ENCODE measurements around the gene AEBP2.

The AEBP2 gene

GRCh38 chr12:19515179-19515578 lies 75.9 kb downstream of the AEBP2 start:
- DNase-seq: no peak

GRCh38 chr12:19517583-19517982 lies 78.3 kb downstream of the AEBP2 start:
- DNase-seq: no peak

GRCh38 chr12:19518209-19518608 lies 78.9 kb downstream of the AEBP2 start:
- no peak for DNase-seq

- DNase-seq: no peak
Measured at GRCh38 chr12:19520646-19521415, 81.5 kb downstream of the AEBP2 start.

- peak; percentile 38 for DNase-seq
Measured at GRCh38 chr12:19525274-19525673, 86.0 kb downstream of the AEBP2 start.

GRCh38 chr12:19527866-19528265 lies 88.6 kb downstream of the AEBP2 start:
- no peak for DNase-seq

- no peak for DNase-seq
Measured at GRCh38 chr12:19528750-19529149, 89.5 kb downstream of the AEBP2 start.

- DNase-seq: no peak
Measured at GRCh38 chr12:19529951-19530636, 90.8 kb downstream of the AEBP2 start.

GRCh38 chr12:19530637-19531023 lies 91.3 kb downstream of the AEBP2 start:
- DNase-seq: no peak

- DNase-seq: no peak
Measured at GRCh38 chr12:19533567-19533966, 94.3 kb downstream of the AEBP2 start.

GRCh38 chr12:19539071-19539470 lies 99.8 kb downstream of the AEBP2 start:
- no peak for DNase-seq

GRCh38 chr12:19539836-19540235 lies 100.5 kb downstream of the AEBP2 start:
- DNase-seq: no peak

- no peak for DNase-seq
Measured at GRCh38 chr12:19542606-19543005, 103.3 kb downstream of the AEBP2 start.

- DNase-seq: no peak
Measured at GRCh38 chr12:19544353-19544752, 105.1 kb downstream of the AEBP2 start.

- no peak for DNase-seq
Measured at GRCh38 chr12:19545301-19545700, 106.0 kb downstream of the AEBP2 start.

GRCh38 chr12:19546027-19546426 lies 106.7 kb downstream of the AEBP2 start:
- no peak for DNase-seq

GRCh38 chr12:19546611-19547162 lies 107.4 kb downstream of the AEBP2 start:
- no peak for DNase-seq

GRCh38 chr12:19547271-19547671 lies 108.0 kb downstream of the AEBP2 start:
- DNase-seq: no peak

- DNase-seq: no peak
Measured at GRCh38 chr12:19548834-19549233, 109.5 kb downstream of the AEBP2 start.

- no peak for DNase-seq
Measured at GRCh38 chr12:19550626-19551025, 111.3 kb downstream of the AEBP2 start.

- peak; percentile 19 for DNase-seq
Measured at GRCh38 chr12:19552441-19553097, 113.3 kb downstream of the AEBP2 start.

GRCh38 chr12:19553175-19553574 lies 113.9 kb downstream of the AEBP2 start:
- no peak for DNase-seq

- no peak for DNase-seq
Measured at GRCh38 chr12:19561411-19561961, 122.2 kb downstream of the AEBP2 start.
